HCT116 (cell line): ENCODE data around the gene DCST2. TPM values are rescaled to one million over a fixed set of nuclear protein-coding genes. Genes with fewer than 3 reads are reported as not detected.

Source experiments
- ATAC-seq: fragments of 200-7000 bp; cut with Tn5 transposase; 2 replicates; pipeline ENCODE4 v1.9.1; 2020; ENCODE audit warnings: mild to moderate bottlenecking, moderate library complexity
- BruUV-seq: library from RNA; stranded (reverse); fragments of 400-500 nt; replicated peaks from 2 replicates; lab custom pipeline; 2021; lab: Mats Ljungman, UMichigan
- CTCF ChIA-PET: fragments of 300-600 bp; sonication (Branson Sonifier 250); formaldehyde crosslinking; loops from one replicate; lab custom pipeline; 2021; ENCODE audit warnings: antibody characterized with exemption; lab: Charles Lee
- POLR2A ChIA-PET: fragments of 300-600, 350-600 bp; sonication (Branson Sonifier 250); formaldehyde crosslinking; loops from one replicate; lab custom pipeline; 2021; ENCODE audit warnings: antibody characterized with exemption; lab: Charles Lee
- RAD21 ChIA-PET, 2 experiments: fragments of 300-600 bp; sonication (Branson Sonifier 250); formaldehyde crosslinking; loops; one replicate each; lab custom pipeline; 2023; ENCODE audit warnings: low total read pairs in 2 of 2; ENCODE audit not compliant: uncharacterized antibody in 2 of 2, unreplicated experiment in 2 of 2, low non-redundant PET in 1 of 2; lab: Charles Lee
- DNase-seq: peaks from one replicate; pipeline ENCODE4 v3.0.0-alpha.2; 2010; ENCODE audit warnings: low read depth, low spot score
- H2AFZ ChIP-seq: fragments of 200-600 bp; shearing (Covaris generic), sonication (generic); 2 replicates; pipeline ENCODE4 v1.6.1; 2017; ENCODE audit warnings: low read depth, mixed run types, mixed read lengths, antibody characterized with exemption, low read length; ENCODE audit not compliant: poor library complexity, severe bottlenecking
- H3K27ac ChIP-seq: 2 replicates; pipeline ENCODE4 v1.5.1; 2012; ENCODE audit warnings: low read depth, low read length
- H3K27me3 ChIP-seq: fragments of 200-600 bp; sonication (generic); 2 replicates; pipeline ENCODE4 v1.6.1; 2016; ENCODE audit warnings: mixed run types, low read length, mixed read lengths; ENCODE audit not compliant: insufficient read depth
- H3K36me3 ChIP-seq, 2 experiments: fragments of 200-500 bp in 1 of 2; fragments of 200-600 bp in 1 of 2; sonication (Bioruptor generic) in 1 of 2; sonication (generic) in 1 of 2; 2 replicates each; pipeline versions ENCODE4 v1.5.1 to v1.6.1; 2014 to 2016; ENCODE audit warnings: low read length in 2 of 2, inconsistent platforms in 1 of 2, mixed read lengths in 1 of 2, mixed run types in 1 of 2; ENCODE audit not compliant: insufficient read depth in 2 of 2, control insufficient read depth in 1 of 2
- H3K4me1 ChIP-seq, 2 experiments: fragments of 200-600 bp in 1 of 2; sonication (generic) in 1 of 2; 2 replicates each; pipeline versions ENCODE4 v1.5.1 to v1.6.1; 2012 to 2017; ENCODE audit warnings: low read length in 2 of 2, inconsistent platforms in 1 of 2, mild to moderate bottlenecking in 1 of 2, mixed read lengths in 1 of 2, mixed run types in 1 of 2, moderate library complexity in 1 of 2; ENCODE audit not compliant: insufficient read depth in 2 of 2, control insufficient read depth in 1 of 2
- H3K4me2 ChIP-seq: fragments of 200-600 bp; sonication (generic); 2 replicates; pipeline ENCODE4 v1.6.1; 2017; ENCODE audit warnings: mixed run types, low read length, mixed read lengths
- H3K4me3 ChIP-seq, 2 experiments: fragments of 200-600 bp in 1 of 2; sonication (generic) in 1 of 2; replicated peaks in 1 of 2; 2 replicates each; pipeline ENCODE4 v1.5.1; 2011 to 2016; ENCODE audit warnings: low read length in 2 of 2, control low read depth in 1 of 2, low read depth in 1 of 2, mild to moderate bottlenecking in 1 of 2, mixed read lengths in 1 of 2, mixed run types in 1 of 2
- H3K79me2 ChIP-seq: fragments of 200-600 bp; sonication (generic); 2 replicates; pipeline ENCODE4 v1.6.1; 2017; ENCODE audit warnings: mild to moderate bottlenecking, mixed run types, low read length, moderate library complexity, mixed read lengths; ENCODE audit not compliant: insufficient read depth
- H3K9ac ChIP-seq: fragments of 200-600 bp; sonication (generic); 2 replicates; pipeline ENCODE4 v1.6.1; 2016; ENCODE audit warnings: low read length, mixed read lengths
- H3K9me2 ChIP-seq: fragments of 200-600 bp; sonication (generic), shearing (Covaris generic); 2 replicates; pipeline ENCODE4 v1.6.1; 2017; ENCODE audit warnings: mixed run types, mild to moderate bottlenecking, moderate library complexity; ENCODE audit not compliant: insufficient read depth
- H3K9me3 ChIP-seq, 2 experiments: fragments of 200-500 bp in 1 of 2; fragments of 200-600 bp in 1 of 2; sonication (Bioruptor generic) in 1 of 2; sonication (generic) in 1 of 2; 2 replicates each; pipeline ENCODE4 v1.6.1; 2014 to 2017; ENCODE audit warnings: low read length in 2 of 2, mixed read lengths in 2 of 2, inconsistent platforms in 1 of 2, low read depth in 1 of 2, mild to moderate bottlenecking in 1 of 2, mixed run types in 1 of 2, moderate library complexity in 1 of 2; ENCODE audit not compliant: control insufficient read depth in 1 of 2, insufficient read depth in 1 of 2
- H4K20me1 ChIP-seq: fragments of 200-600 bp; sonication (generic), shearing (Covaris generic); 2 replicates; pipeline ENCODE4 v1.6.1; 2017; ENCODE audit warnings: mixed run types, mild to moderate bottlenecking, moderate library complexity; ENCODE audit not compliant: insufficient read depth
- CEBPB ChIP-seq: IDR thresholded peaks from 2 replicates; pipeline ENCODE4 v1.6.1; 2012; ENCODE audit warnings: low read depth
- CTCF ChIP-seq, 3 experiments: fragments of 200-600 bp in 1 of 3; sonication (generic) in 1 of 3; IDR thresholded peaks in 2 of 3; conservative IDR thresholded peaks in 1 of 3; 2 replicates each; pipeline ENCODE4 v1.5.1; 2012 to 2017; ENCODE audit warnings: low read depth in 2 of 3, low read length in 2 of 3, antibody characterized with exemption in 1 of 3, borderline replicate concordance in 1 of 3, control low read depth in 1 of 3, mild to moderate bottlenecking in 1 of 3, mixed read lengths in 1 of 3, mixed run types in 1 of 3, moderate library complexity in 1 of 3; ENCODE audit not compliant: insufficient read depth in 1 of 3
- EGR1 ChIP-seq: IDR thresholded peaks from 2 replicates; pipeline ENCODE4 v1.6.1; 2012; ENCODE audit warnings: low read depth
- ELF1 ChIP-seq: IDR thresholded peaks from 2 replicates; pipeline ENCODE4 v1.6.1; 2012; ENCODE audit warnings: low read depth, borderline replicate concordance
- EZH2 ChIP-seq: fragments of 200-600 bp; sonication (generic); IDR thresholded peaks from 2 replicates; pipeline ENCODE4 v1.6.1; 2017; ENCODE audit warnings: antibody characterized with exemption, mixed run types
- EZH2phosphoT487 ChIP-seq: fragments of 200-600 bp; IDR thresholded peaks from 2 replicates; pipeline ENCODE4 v1.6.1; 2018; ENCODE audit warnings: antibody characterized with exemption, borderline replicate concordance
- JUND ChIP-seq: IDR thresholded peaks from 2 replicates; pipeline ENCODE4 v1.6.1; 2012
- POLR2AphosphoS5 ChIP-seq: IDR thresholded peaks from 2 replicates; pipeline ENCODE4 v1.6.1; 2011; ENCODE audit warnings: mild to moderate bottlenecking, low read depth, low read length, moderate library complexity
- RAD21 ChIP-seq: IDR thresholded peaks from 2 replicates; pipeline ENCODE4 v1.6.1; 2012; ENCODE audit warnings: low read depth, mild to moderate bottlenecking
- SIN3A ChIP-seq: IDR thresholded peaks from 2 replicates; pipeline ENCODE4 v1.6.1; 2012; ENCODE audit warnings: low read depth
- SP1 ChIP-seq: IDR thresholded peaks from 2 replicates; pipeline ENCODE4 v1.6.1; 2012; ENCODE audit warnings: low read depth
- TCF7L2 ChIP-seq: IDR thresholded peaks from 2 replicates; pipeline ENCODE4 v1.7.0; 2011; ENCODE audit warnings: borderline replicate concordance, inconsistent platforms; ENCODE audit not compliant: insufficient read depth, insufficient read length; ENCODE audit errors: extremely low read depth
- YY1 ChIP-seq: IDR thresholded peaks from 2 replicates; pipeline ENCODE4 v1.6.1; 2011; ENCODE audit warnings: low read length, low read depth, moderate library complexity, mild to moderate bottlenecking; ENCODE audit not compliant: insufficient replicate concordance; ENCODE audit errors: extremely low read depth
- ZFX ChIP-seq: fragments of 450-650 bp; IDR thresholded peaks from 2 replicates; pipeline ENCODE4 v1.6.1; 2017
- ZNF274 ChIP-seq: fragments of 200-500 bp; sonication (Bioruptor generic); IDR thresholded peaks from 2 replicates; pipeline ENCODE4 v1.6.1; 2014; ENCODE audit warnings: mild to moderate bottlenecking, low read depth, low read length, inconsistent platforms
- intact Hi-C: fragments of 100-400 bp; cut with micrococcal nuclease; formaldehyde crosslinking; loops from 2 replicates; pipeline ENCODE4 v1.10.0; 2022
- total RNA-seq: library from RNA; stranded (reverse); gene quantifications from one replicate; pipeline ENCODE4 v1.2.1, GENCODE V29; 2021; ENCODE audit not compliant: unreplicated experiment
- TF ChIP-seq, protein P1 (sequence below): IDR thresholded peaks from 2 replicates; pipeline ENCODE4 v1.6.1; 2012
- TF ChIP-seq, protein P2 (sequence below): IDR thresholded peaks from 2 replicates; pipeline ENCODE4 v1.6.1; 2012; ENCODE audit warnings: low read depth
- TF ChIP-seq, protein P3 (sequence below): IDR thresholded peaks from 2 replicates; pipeline ENCODE4 v1.6.1; 2012

DCST2 gene
- total RNA-seq, 1 experiment from 2014 or later: 2.0 TPM

GRCh38 chr1:155073377-155074242 lies 40.0 kb upstream of the DCST2 start:
- Histone ChIP-seq H3K9me2 (no peaks in the 10 kb centered on the region), H2AFZ (no peak overlapping the region), H3K36me3 (peaks cover 0 to 7% of the 10 kb centered on the region in 2 experiments; a peak in 1 of 4 replicates), H3K27me3 (no peaks in the 10 kb centered on the region), H3K4me2 (no peak overlapping the region), H3K27ac (no peak overlapping the region), H3K9me3 (no peaks in the 10 kb centered on the region), H3K4me1 (peaks cover 20 to 36% of the 10 kb centered on the region in 2 experiments), H4K20me1 (no peaks in the 10 kb centered on the region), H3K79me2 (no peaks in the 10 kb centered on the region), H3K9ac (no peak overlapping the region), H3K4me3 (no peak overlapping the region)
- intact Hi-C loops: no loop called here
- POLR2A ChIA-PET: no interaction called here
- no TSS peak for BruUV-seq
- ATAC-seq: no peak
- no peak for DNase-seq
- CTCF ChIA-PET: no interaction called here
- TF ChIP-seq ZNF274: no peak
- no peak for TF ChIP-seq EZH2
- no peak for TF ChIP-seq TCF7L2
- no peak for TF ChIP-seq RAD21
- no peak for TF ChIP-seq SIN3A
- TF ChIP-seq CTCF (IDR thresholded peaks at IDR 0.05 in 2 of 3, conservative IDR thresholded peaks at IDR 0.05 in 1 of 3; ENCODE audit: borderline replicate concordance in 1 of 3, insufficient read depth in 1 of 3, low read depth in 2 of 3, low read length in 2 of 3): no peak
- TF ChIP-seq EZH2phosphoT487: no peak
- TF ChIP-seq, protein P1, sequence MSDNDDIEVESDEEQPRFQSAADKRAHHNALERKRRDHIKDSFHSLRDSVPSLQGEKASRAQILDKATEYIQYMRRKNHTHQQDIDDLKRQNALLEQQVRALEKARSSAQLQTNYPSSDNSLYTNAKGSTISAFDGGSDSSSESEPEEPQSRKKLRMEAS: no peak
- TF ChIP-seq YY1: no peak
- no peak for TF ChIP-seq CEBPB
- no peak for TF ChIP-seq SP1
- no peak for TF ChIP-seq JUND
- no peak for TF ChIP-seq POLR2AphosphoS5
- TF ChIP-seq, protein P2, sequence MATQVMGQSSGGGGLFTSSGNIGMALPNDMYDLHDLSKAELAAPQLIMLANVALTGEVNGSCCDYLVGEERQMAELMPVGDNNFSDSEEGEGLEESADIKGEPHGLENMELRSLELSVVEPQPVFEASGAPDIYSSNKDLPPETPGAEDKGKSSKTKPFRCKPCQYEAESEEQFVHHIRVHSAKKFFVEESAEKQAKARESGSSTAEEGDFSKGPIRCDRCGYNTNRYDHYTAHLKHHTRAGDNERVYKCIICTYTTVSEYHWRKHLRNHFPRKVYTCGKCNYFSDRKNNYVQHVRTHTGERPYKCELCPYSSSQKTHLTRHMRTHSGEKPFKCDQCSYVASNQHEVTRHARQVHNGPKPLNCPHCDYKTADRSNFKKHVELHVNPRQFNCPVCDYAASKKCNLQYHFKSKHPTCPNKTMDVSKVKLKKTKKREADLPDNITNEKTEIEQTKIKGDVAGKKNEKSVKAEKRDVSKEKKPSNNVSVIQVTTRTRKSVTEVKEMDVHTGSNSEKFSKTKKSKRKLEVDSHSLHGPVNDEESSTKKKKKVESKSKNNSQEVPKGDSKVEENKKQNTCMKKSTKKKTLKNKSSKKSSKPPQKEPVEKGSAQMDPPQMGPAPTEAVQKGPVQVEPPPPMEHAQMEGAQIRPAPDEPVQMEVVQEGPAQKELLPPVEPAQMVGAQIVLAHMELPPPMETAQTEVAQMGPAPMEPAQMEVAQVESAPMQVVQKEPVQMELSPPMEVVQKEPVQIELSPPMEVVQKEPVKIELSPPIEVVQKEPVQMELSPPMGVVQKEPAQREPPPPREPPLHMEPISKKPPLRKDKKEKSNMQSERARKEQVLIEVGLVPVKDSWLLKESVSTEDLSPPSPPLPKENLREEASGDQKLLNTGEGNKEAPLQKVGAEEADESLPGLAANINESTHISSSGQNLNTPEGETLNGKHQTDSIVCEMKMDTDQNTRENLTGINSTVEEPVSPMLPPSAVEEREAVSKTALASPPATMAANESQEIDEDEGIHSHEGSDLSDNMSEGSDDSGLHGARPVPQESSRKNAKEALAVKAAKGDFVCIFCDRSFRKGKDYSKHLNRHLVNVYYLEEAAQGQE: no peak
- no peak for TF ChIP-seq EGR1
- TF ChIP-seq, protein P3, sequence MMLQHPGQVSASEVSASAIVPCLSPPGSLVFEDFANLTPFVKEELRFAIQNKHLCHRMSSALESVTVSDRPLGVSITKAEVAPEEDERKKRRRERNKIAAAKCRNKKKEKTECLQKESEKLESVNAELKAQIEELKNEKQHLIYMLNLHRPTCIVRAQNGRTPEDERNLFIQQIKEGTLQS: no peak
- no peak for TF ChIP-seq ELF1
- no peak for TF ChIP-seq ZFX
- RAD21 ChIA-PET: interaction anchor here in 1 of 2 experiments (0.5 kb wide), 1 partner anchor 171 kb away, joined by 3 read pairs; no protein-coding TSS in a partner anchor
